HG03025 (cell line): Measurements from ENCODE around the gene NELFB.

Source experiments
- ATAC-seq: cut with Tn5 transposase; IDR thresholded peaks from one replicate; pipeline ENCODE4 v1.9.1; 2021; ENCODE audit warnings: mild to moderate bottlenecking, moderate library complexity; ENCODE audit not compliant: unreplicated experiment, low FRiP score

Gene NELFB

GRCh38 chr9:137278721-137279711, 23.9 kb downstream of the NELFB start:
- no peak for ATAC-seq

- no peak for ATAC-seq
Measured at GRCh38 chr9:137279741-137280473, 24.8 kb downstream of the NELFB start.

GRCh38 chr9:137280474-137281344, 25.6 kb downstream of the NELFB start:
- ATAC-seq: no peak

- ATAC-seq: no peak
Measured at GRCh38 chr9:137281345-137282116, 26.4 kb downstream of the NELFB start.

GRCh38 chr9:137286975-137287383, 31.9 kb downstream of the NELFB start:
- ATAC-seq: no peak

- no peak for ATAC-seq
Measured at GRCh38 chr9:137293094-137293481, 38.0 kb downstream of the NELFB start.

- ATAC-seq: no peak
Measured at GRCh38 chr9:137293482-137294090, 38.5 kb downstream of the NELFB start.

GRCh38 chr9:137294091-137294680, 39.1 kb downstream of the NELFB start:
- no peak for ATAC-seq

- no peak for ATAC-seq
Measured at GRCh38 chr9:137294681-137295237, 39.6 kb downstream of the NELFB start.

- ATAC-seq: no peak
Measured at GRCh38 chr9:137295238-137295811, 40.2 kb downstream of the NELFB start.

- no peak for ATAC-seq
Measured at GRCh38 chr9:137295849-137296669, 40.9 kb downstream of the NELFB start.

- no peak for ATAC-seq
Measured at GRCh38 chr9:137296670-137297664, 41.8 kb downstream of the NELFB start.

- ATAC-seq: no peak
Measured at GRCh38 chr9:137297966-137298365, 42.8 kb downstream of the NELFB start.

- no peak for ATAC-seq
Measured at GRCh38 chr9:137298401-137299202, 43.5 kb downstream of the NELFB start.

GRCh38 chr9:137299203-137299565, 44.1 kb downstream of the NELFB start:
- no peak for ATAC-seq

GRCh38 chr9:137299938-137300337, 44.8 kb downstream of the NELFB start:
- no peak for ATAC-seq
